Measurements from ENCODE around the gene SIVA1.

GRCh38 chr14:104776961-104777807 lies 24.2 kb downstream of the SIVA1 start:
- TF ChIP-seq, protein P1, sequence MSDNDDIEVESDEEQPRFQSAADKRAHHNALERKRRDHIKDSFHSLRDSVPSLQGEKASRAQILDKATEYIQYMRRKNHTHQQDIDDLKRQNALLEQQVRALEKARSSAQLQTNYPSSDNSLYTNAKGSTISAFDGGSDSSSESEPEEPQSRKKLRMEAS (CRISPR knock-in tag; IDR thresholded peaks at IDR 0.05): no peak
- no peak for TF ChIP-seq NFATC4 (CRISPR knock-in tag; IDR thresholded peaks at IDR 0.05)
- no peak for TF ChIP-seq CTCF (IDR thresholded peaks at IDR 0.05)
- no peak for TF ChIP-seq KAT7 (CRISPR knock-in tag; IDR thresholded peaks at IDR 0.05; ENCODE audit: borderline replicate concordance)
- no peak for TF ChIP-seq E2F4 (CRISPR knock-in tag; IDR thresholded peaks at IDR 0.05; ENCODE audit: borderline replicate concordance, low read depth)
